ENCODE data around the gene CFAP57. TPM values are rescaled to one million over a fixed set of nuclear protein-coding genes. Genes with fewer than 3 reads are reported as not detected.
"Not testable (repeated sequence)": the region's sequence is repeated elsewhere in the genome, so short reads cannot be mapped to it uniquely, and the experiment has no call there.

CFAP57 gene
- total RNA-seq, 1 donor from 2014 or later: not detected

DNA sequence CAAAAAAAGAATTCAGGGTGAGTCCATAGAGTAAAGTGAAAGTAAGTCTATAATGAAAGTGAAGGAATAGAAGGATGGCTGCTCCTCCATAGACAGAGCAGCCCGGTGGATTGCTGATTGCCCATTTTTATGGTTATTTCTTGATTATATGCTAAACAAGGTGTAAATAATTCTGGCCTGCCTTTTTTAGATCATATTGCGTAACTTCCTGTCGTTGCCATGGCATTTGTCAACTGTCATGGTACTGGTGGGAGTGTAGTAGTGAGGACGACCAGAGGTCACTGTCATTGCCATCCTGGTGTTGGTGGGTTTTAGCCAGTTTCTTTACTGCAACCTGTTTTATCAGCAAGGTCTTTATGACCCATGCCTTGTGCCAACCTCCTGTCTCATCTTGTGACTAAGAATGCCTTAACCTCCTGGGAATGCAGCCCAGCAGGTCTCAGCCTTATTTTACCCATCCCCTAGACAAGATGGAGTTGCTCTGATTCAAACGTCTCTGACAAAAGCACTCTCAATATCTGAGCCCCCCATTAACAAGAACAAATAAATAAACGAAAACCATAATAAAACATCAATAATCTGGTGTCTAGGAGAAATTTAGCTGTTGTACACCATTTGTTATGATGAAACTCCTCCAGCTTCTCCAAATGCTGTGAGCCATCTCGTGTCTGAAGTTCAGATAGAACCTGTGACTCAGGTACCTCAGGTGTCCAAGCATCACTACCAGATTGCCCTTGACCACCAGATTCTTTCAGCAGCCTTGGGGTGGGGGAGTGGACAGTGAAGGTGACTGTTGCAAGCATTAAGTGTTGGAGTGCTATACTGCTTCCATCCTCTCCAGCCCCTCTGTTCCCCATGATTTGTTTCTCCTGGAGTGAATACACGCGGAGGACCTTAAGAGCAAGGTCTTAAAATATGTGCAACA, 36.0 kb upstream of the CFAP57 start:
- DNase-seq (ENCODE audit: low read depth) (peak; percentile 84), FAIRE-seq (peak; percentile 60)
- H3K4me3 ChIP-seq (ENCODE audit: low read depth, low read length): no peak overlapping the region
- H3K36me3 ChIP-seq (ENCODE audit: control insufficient read depth, insufficient read depth, low read length): no peaks in the 10 kb centered on the region
- TF ChIP-seq, protein P1, sequence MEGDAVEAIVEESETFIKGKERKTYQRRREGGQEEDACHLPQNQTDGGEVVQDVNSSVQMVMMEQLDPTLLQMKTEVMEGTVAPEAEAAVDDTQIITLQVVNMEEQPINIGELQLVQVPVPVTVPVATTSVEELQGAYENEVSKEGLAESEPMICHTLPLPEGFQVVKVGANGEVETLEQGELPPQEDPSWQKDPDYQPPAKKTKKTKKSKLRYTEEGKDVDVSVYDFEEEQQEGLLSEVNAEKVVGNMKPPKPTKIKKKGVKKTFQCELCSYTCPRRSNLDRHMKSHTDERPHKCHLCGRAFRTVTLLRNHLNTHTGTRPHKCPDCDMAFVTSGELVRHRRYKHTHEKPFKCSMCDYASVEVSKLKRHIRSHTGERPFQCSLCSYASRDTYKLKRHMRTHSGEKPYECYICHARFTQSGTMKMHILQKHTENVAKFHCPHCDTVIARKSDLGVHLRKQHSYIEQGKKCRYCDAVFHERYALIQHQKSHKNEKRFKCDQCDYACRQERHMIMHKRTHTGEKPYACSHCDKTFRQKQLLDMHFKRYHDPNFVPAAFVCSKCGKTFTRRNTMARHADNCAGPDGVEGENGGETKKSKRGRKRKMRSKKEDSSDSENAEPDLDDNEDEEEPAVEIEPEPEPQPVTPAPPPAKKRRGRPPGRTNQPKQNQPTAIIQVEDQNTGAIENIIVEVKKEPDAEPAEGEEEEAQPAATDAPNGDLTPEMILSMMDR (IDR thresholded peaks at IDR 0.05; ENCODE audit: insufficient read depth, low read length, severe bottlenecking): no peak
- no peaks in the 10 kb centered on the region for H3K27me3 ChIP-seq (ENCODE audit: control insufficient read depth, insufficient read depth, low read length)

DNA sequence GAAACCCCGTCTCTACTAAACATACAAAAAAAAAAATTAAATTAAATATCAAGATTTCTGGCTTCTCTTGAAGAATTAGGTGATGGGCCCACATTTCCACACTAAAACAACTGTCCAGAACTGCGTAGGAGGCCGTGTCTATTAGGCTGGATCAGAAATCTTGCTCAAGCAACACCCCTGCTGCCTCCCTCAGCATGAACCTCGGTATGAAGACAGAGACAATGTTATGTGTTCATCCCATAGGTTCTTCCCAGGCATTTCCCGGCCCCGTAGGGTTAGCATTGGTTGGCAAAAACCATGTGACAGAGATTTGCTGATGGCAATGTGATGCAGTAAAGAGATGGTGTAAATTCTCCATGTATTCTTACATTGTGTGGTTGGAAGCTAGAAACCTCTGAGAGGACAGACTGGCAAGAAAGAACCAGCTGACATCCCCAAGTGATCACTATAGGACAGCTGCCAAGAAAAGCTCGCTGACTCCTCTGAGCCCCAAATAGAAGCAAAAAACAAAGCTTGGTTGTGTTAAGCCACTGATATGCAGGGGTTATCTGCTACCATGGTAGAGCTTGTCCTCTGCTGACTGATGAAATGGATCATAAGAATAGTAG, 34.6 kb upstream of the CFAP57 start:
- Histone ChIP-seq H3K27me3 (ENCODE audit: control insufficient read depth, insufficient read depth, low read length) (no peaks in the 10 kb centered on the region), H3K4me3 (ENCODE audit: low read depth, low read length) (no peak overlapping the region), H3K36me3 (ENCODE audit: control insufficient read depth, insufficient read depth, low read length) (no peaks in the 10 kb centered on the region)
- no peak for FAIRE-seq
- TF ChIP-seq, protein P1 (IDR thresholded peaks at IDR 0.05; ENCODE audit: insufficient read depth, low read length, severe bottlenecking): no peak
- no peak for DNase-seq (ENCODE audit: low read depth)

DNA sequence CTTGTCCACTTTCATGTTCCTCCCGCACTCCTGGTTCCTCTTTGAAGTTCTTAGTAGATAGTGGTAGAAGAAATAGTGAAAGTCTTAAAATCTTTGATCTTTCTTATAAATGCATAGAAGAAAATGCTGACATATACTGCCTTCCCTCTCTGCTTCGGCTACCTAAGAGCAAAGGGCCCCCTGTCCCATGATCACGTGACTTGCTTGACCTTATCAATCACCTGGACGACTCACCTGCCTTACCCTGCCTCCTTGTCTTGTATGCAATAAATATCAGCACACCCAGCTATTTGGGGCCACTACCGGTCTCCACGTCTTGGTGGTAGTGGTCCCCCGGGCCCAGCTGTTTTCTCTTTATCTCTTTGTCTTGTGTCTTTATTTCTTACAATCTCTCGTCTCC, 32.8 kb upstream of the CFAP57 start:
- H3K27me3 ChIP-seq (ENCODE audit: control insufficient read depth, insufficient read depth, low read length); FAIRE-seq; H3K36me3 ChIP-seq (ENCODE audit: control insufficient read depth, insufficient read depth, low read length); DNase-seq (ENCODE audit: low read depth); H3K4me3 ChIP-seq (ENCODE audit: low read depth, low read length): not testable (repeated sequence)

DNA sequence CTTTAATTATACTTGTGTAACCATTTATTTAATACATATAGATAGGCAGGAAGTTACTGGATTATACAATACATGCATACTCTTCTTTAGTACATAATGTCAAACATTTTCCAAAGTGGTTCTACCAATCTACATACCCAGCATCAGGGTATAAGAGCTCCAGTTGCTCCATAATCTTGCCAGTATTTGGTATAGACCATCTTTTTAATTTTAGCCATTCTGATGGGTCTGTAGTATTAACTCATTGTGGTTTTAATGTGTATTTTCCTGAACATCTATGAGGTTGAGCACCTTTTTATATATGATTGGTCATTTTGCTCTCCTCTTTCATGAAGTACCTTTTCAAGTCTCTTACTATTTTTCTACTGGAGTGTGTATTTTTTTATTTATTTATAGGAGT, 32.1 kb upstream of the CFAP57 start:
- TF ChIP-seq, protein P1 (IDR thresholded peaks at IDR 0.05; ENCODE audit: insufficient read depth, low read length, severe bottlenecking): no peak
- Histone ChIP-seq H3K27me3 (ENCODE audit: control insufficient read depth, insufficient read depth, low read length) (no peaks in the 10 kb centered on the region), H3K4me3 (ENCODE audit: low read depth, low read length) (no peak overlapping the region), H3K36me3 (ENCODE audit: control insufficient read depth, insufficient read depth, low read length) (peaks cover under 1% of the 10 kb centered on the region)
- no peak for FAIRE-seq
- no peak for DNase-seq (ENCODE audit: low read depth)

DNA sequence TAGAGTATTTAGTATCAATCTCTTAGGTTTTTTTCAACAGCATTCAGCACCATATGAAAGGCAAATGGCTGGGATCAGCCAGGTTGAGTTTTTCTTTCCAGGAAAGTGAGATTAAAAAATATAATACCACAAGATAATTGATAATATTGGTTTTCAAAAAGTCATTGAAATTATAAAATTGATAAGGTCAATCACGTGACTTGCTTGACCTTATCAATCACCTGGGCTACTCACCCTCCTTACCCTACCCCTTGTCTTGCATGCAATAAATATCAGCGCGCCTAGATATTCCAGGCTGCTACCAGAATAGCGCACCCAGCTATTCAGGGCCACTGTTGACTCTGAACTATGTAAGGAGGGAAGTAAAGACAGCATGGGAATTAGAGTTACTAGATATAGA, 31.5 kb upstream of the CFAP57 start:
- TF ChIP-seq, protein P1 (IDR thresholded peaks at IDR 0.05; ENCODE audit: insufficient read depth, low read length, severe bottlenecking): no peak

DNA sequence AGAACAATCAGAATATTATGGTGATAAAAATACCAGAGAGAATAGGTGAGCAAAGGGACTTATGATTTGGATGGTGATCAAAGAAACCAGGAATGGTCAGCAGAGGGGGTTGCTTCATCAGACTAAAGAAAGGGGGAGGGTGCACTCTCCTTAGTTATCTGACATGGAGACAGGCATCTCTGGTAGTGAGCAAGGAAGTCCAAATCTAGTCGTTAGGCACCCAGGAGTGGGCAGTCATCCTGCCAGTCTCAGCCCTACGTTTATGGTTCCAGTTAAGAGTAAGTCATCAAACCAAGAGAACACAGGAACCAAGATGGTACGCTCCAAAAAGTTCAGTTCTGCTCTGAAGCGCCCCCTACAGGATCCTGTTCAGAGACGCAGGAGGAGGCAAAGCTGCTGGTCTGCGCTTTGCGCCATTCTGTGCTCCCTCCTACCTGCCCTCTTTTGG, 28.7 kb upstream of the CFAP57 start:
- Histone ChIP-seq H3K4me3 (ENCODE audit: low read depth, low read length) (no peak overlapping the region), H3K36me3 (ENCODE audit: control insufficient read depth, insufficient read depth, low read length) (peaks cover 2% of the 10 kb centered on the region), H3K27me3 (ENCODE audit: control insufficient read depth, insufficient read depth, low read length) (no peaks in the 10 kb centered on the region)
- peak; percentile 31 for DNase-seq (ENCODE audit: low read depth)
- FAIRE-seq: peak; percentile 50
- TF ChIP-seq, protein P1 (IDR thresholded peaks at IDR 0.05; ENCODE audit: insufficient read depth, low read length, severe bottlenecking): peak; percentile 51

More for the DNA sequence above, 31.5 kb upstream of the CFAP57 start:
- Histone ChIP-seq H3K4me3 (ENCODE audit: low read depth, low read length) (no peak overlapping the region), H3K36me3 (ENCODE audit: control insufficient read depth, insufficient read depth, low read length) (peaks cover 2% of the 10 kb centered on the region), H3K27me3 (ENCODE audit: control insufficient read depth, insufficient read depth, low read length) (no peaks in the 10 kb centered on the region)
- DNase-seq (ENCODE audit: low read depth) (no peak), FAIRE-seq (no peak)

Measured in bronchial epithelial cell (primary cell).